ENCODE measurements around the gene CDK11A.
"Not testable (repeated sequence)": the region's sequence is repeated elsewhere in the genome, so short reads cannot be mapped to it uniquely, and the experiment has no call there.

The CDK11A gene

GRCh38 chr1:1726088-1726487 lies 1.9 kb upstream of the CDK11A start:
- DNase-seq (ENCODE audit: low read depth in 2 of 2): not testable (repeated sequence)

- DNase-seq (ENCODE audit: low read depth in 2 of 2): no peak
Measured at GRCh38 chr1:1721201-1721600, 3.0 kb downstream of the CDK11A start.

- not testable (repeated sequence) for DNase-seq (ENCODE audit: low read depth in 2 of 2)
Measured at GRCh38 chr1:1715109-1715883, 8.9 kb downstream of the CDK11A start.

GRCh38 chr1:1707897-1708296 lies 16.3 kb downstream of the CDK11A start:
- DNase-seq (ENCODE audit: low read depth in 2 of 2): not testable (repeated sequence)

GRCh38 chr1:1707241-1707640 lies 16.9 kb downstream of the CDK11A start:
- DNase-seq (ENCODE audit: low read depth in 2 of 2): not testable (repeated sequence)

GRCh38 chr1:1705623-1706022 lies 18.5 kb downstream of the CDK11A start:
- DNase-seq (ENCODE audit: low read depth in 2 of 2): not testable (repeated sequence)

GRCh38 chr1:1704284-1704957 lies 19.7 kb downstream of the CDK11A start:
- DNase-seq (ENCODE audit: low read depth in 2 of 2): not testable (repeated sequence)

- DNase-seq (ENCODE audit: low read depth in 2 of 2): no peak
Measured at GRCh38 chr1:1703796-1704195, 20.4 kb downstream of the CDK11A start.

- DNase-seq (ENCODE audit: low read depth in 2 of 2): not testable (repeated sequence)
Measured at GRCh38 chr1:1702506-1702905, 21.7 kb downstream of the CDK11A start.

GRCh38 chr1:1700557-1700956 lies 23.6 kb downstream of the CDK11A start:
- DNase-seq (ENCODE audit: low read depth in 2 of 2): not testable (repeated sequence)

GRCh38 chr1:1700067-1700466 lies 24.1 kb downstream of the CDK11A start:
- not testable (repeated sequence) for DNase-seq (ENCODE audit: low read depth in 2 of 2)

- not testable (repeated sequence) for DNase-seq (ENCODE audit: low read depth in 2 of 2)
Measured at GRCh38 chr1:1699061-1699460, 25.1 kb downstream of the CDK11A start.

GRCh38 chr1:1697358-1698183 lies 26.6 kb downstream of the CDK11A start:
- DNase-seq (ENCODE audit: low read depth in 2 of 2): not testable (repeated sequence)

- not testable (repeated sequence) for DNase-seq (ENCODE audit: low read depth in 2 of 2)
Measured at GRCh38 chr1:1696431-1697357, 27.5 kb downstream of the CDK11A start.

GRCh38 chr1:1692714-1693647 lies 31.2 kb downstream of the CDK11A start, which contains the start of gene SLC35E2B:
Gene SLC35E2B (minus strand): TSS chr1:1692795. CDS start chr1:1676699, 16,096 bp downstream.
- DNase-seq (ENCODE audit: low read depth in 2 of 2): peak; percentile 89 to 94

GRCh38 chr1:1692324-1692713 lies 31.8 kb downstream of the CDK11A start:
- DNase-seq (ENCODE audit: low read depth in 2 of 2): peak; percentile 60 to 70

GRCh38 chr1:1691443-1691842 lies 32.7 kb downstream of the CDK11A start:
- DNase-seq (ENCODE audit: low read depth in 2 of 2): not testable (repeated sequence)

GRCh38 chr1:1689526-1689925 lies 34.6 kb downstream of the CDK11A start:
- not testable (repeated sequence) for DNase-seq (ENCODE audit: low read depth in 2 of 2)

- DNase-seq (ENCODE audit: low read depth in 2 of 2): no peak
Measured at GRCh38 chr1:1687846-1688245, 36.3 kb downstream of the CDK11A start.
